DMS153 treated with DMSO at 0.1 percent for 48 hours (cell line): Measurements from ENCODE around the gene ADGRB2.

Source experiments
- DNase-seq: peaks from one replicate; lab custom pipeline; 2025; ENCODE audit not compliant: unreplicated experiment; lab: John Stamatoyannopoulos, UW

Gene ADGRB2

GRCh38 chr1:31795096-31795675 is 31.0 kb upstream of the ADGRB2 start:
- DNase-seq = no peak

GRCh38 chr1:31793586-31794285 is 29.6 kb upstream of the ADGRB2 start:
- no peak for DNase-seq

- DNase-seq = no peak
Observed at GRCh38 chr1:31793086-31793485, 28.9 kb upstream of the ADGRB2 start.

- no peak for DNase-seq
Observed at GRCh38 chr1:31792541-31792940, 28.4 kb upstream of the ADGRB2 start.

GRCh38 chr1:31792116-31792515 is 28.0 kb upstream of the ADGRB2 start:
- DNase-seq = no peak

GRCh38 chr1:31791131-31791858 is 27.2 kb upstream of the ADGRB2 start:
- no peak for DNase-seq

GRCh38 chr1:31790641-31791091 is 26.5 kb upstream of the ADGRB2 start:
- no peak for DNase-seq

GRCh38 chr1:31790140-31790539 is 26.0 kb upstream of the ADGRB2 start:
- no peak for DNase-seq

GRCh38 chr1:31789259-31790065 is 25.3 kb upstream of the ADGRB2 start:
- peak; percentile 93 for DNase-seq

GRCh38 chr1:31788825-31789256 is 24.7 kb upstream of the ADGRB2 start:
- DNase-seq = peak; percentile 82

GRCh38 chr1:31788138-31788824 is 24.1 kb upstream of the ADGRB2 start:
- peak; percentile 94 for DNase-seq

- DNase-seq = no peak
Observed at GRCh38 chr1:31787786-31788137, 23.6 kb upstream of the ADGRB2 start.

GRCh38 chr1:31787261-31787660 is 23.1 kb upstream of the ADGRB2 start:
- no peak for DNase-seq

GRCh38 chr1:31786366-31787060 is 22.4 kb upstream of the ADGRB2 start:
- peak; percentile 57 for DNase-seq

GRCh38 chr1:31785947-31786290 is 21.8 kb upstream of the ADGRB2 start:
- no peak for DNase-seq

GRCh38 chr1:31785020-31785946 is 21.1 kb upstream of the ADGRB2 start:
- DNase-seq = peak; percentile 95

- DNase-seq = no peak
Observed at GRCh38 chr1:31784356-31785019, 20.3 kb upstream of the ADGRB2 start.

GRCh38 chr1:31783846-31784245 is 19.7 kb upstream of the ADGRB2 start:
- DNase-seq = no peak
